GM12872 (cell line): ENCODE measurements around the gene AUP1.

ENCODE experiments used
- CTCF ChIP-seq: IDR thresholded peaks from 3 replicates; pipeline ENCODE4 v1.5.1; 2011; ENCODE audit warnings: low read depth, mild to moderate bottlenecking, low read length, moderate library complexity; ENCODE audit not compliant: insufficient read depth

AUP1 gene

GRCh38 chr2:74529357-74530238, at the start of gene AUP1, which contains the start of gene HTRA2:
Gene AUP1 (minus strand): TSS chr2:74529706. CDS start chr2:74529629, 77 bp downstream.
Gene HTRA2 (plus strand): TSS chr2:74529933. CDS start chr2:74530007, 74 bp downstream.
- TF ChIP-seq CTCF: no peak

GRCh38 chr2:74578408-74578807, 48.9 kb upstream of the AUP1 start:
- TF ChIP-seq CTCF: no peak

- TF ChIP-seq CTCF: no peak
These were observed 47.9 kb upstream of the AUP1 start for GRCh38 chr2:74577448-74577847.

GRCh38 chr2:74576863-74577229, 47.3 kb upstream of the AUP1 start:
- no peak for TF ChIP-seq CTCF

- no peak for TF ChIP-seq CTCF
These were observed 46.8 kb upstream of the AUP1 start for GRCh38 chr2:74576211-74576862.

- no peak for TF ChIP-seq CTCF
These were observed 45.8 kb upstream of the AUP1 start for GRCh38 chr2:74575320-74575719.

- TF ChIP-seq CTCF: no peak
These were observed 44.4 kb upstream of the AUP1 start for GRCh38 chr2:74573747-74574562.
